Bone marrow (tissue), 2 donors: ENCODE data around the gene PRSS22.
A peak's percentile ranks its signal among the peaks of the same experiment; 100 is the strongest.

Source experiments
- DNase-seq, 2 donors: peaks; one replicate each; lab custom pipeline; 2025; lab: John Stamatoyannopoulos, UW

PRSS22 gene

DNA sequence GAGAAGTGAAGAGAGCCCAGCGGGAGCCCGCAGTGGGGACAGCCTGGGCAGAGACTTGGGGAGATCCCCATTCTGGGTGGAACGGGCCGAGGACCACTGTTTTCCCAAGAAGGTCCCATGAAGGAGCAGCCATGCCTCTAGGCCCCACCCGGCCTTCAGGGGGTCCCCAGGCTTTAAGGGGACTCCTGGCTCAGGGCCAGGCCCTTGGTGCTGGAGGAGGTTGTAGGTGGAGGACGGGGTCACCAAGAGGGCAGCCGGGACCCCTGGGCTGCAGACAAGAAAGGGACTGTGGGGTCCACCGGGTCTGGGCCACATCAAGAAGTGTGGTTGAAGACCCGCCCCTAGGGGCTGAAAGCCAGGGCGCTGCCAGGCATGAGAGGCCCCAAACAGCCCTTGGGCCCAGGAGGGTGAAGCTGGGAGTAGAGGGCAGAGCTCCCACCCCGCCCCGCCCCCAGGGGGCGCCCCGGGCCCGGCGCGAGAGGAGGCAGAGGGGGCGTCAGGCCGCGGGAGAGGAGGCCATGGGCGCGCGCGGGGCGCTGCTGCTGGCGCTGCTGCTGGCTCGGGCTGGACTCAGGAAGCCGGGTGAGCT, 41.1 kb downstream of the PRSS22 start, which contains the start of gene PRSS21:
Gene PRSS21, plus strand, starts transcription at position 487 of the 589 bp plus-strand sequence. Its CDS starts 32 bp downstream, at position 519.
- peak in 1 of 2 donors; percentile 13 for DNase-seq

DNA sequence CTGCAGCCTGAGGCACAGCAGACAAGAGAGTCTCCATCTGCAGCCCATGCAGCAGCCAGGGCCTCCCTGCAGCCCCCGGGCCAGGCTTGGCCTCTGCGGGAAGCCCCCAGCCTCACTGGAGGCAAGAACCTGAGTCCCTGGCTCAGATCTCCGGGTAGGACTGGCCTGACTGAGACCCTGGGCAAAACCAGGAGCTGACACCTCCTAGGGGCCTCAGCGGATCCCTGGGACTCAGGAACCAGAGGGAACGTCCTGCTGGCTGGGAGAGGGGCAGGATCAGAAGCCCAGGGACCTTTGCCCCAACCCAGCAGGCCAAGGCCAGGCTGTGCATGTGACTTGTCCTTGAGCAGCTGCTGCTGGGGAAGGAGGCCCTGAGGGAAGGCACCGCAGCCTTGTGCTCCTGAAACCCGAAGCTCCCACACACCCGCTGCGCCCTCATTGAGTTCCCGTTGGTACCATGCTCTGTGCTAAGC, 42.6 kb downstream of the PRSS22 start:
- no peak for DNase-seq

DNA sequence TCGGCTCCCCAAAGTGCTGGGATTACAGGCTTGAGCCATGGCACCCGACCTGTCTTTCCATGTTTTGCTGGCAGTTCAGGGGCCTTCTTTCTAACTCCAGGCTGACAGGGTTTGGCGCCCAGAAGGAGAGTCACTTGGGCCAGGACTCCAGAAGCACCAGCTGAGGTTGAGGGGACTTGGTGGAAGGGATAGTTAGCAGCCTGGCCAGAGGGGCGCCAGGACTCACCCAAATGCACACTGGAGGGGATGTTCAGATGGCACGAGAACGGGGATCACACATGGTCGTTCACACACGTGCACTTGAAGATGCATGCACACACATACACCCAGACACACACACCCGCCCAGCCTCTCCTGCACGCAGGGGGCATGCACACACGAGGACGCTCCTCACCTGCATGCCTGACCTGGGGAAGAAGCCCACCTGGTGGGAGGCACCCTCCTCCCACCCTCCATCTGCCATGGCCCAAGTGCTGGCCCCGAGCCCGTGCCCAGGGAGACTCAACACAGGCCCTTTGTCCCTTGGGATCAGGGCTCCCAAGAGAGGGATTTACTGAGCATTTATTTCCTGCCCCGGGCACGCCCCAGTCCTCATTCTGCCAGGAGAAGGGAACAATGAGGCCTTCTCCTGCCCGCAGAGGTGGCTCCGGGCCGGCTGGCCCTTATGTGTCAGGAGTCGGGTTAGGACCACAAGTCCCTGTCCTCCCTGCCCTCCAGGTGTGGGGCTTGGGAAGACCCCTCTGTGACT, 43.2 kb downstream of the PRSS22 start:
- no peak for DNase-seq

DNA sequence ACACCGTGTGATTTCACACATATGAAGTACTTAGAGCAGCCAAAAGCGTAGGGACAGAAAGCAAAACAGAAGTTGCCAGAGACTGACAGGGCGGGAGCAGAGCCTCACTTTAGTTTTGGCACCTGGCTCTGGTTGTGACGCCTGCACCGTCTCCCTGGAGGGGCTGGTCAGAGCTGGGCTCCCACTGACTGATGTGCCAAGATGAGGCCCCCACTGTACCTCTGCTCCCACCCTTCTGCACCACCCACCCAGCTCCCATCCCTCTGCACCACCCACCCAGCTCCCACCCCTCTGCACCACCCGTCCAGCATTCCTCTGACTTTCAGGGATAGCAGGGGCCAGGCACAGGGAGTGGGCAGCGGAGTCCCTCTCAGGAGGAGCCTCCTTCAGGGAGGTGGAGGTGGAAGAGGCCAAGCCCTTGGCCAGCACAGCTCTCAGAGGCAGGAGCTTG, 44.2 kb downstream of the PRSS22 start:
- no peak for DNase-seq

DNA sequence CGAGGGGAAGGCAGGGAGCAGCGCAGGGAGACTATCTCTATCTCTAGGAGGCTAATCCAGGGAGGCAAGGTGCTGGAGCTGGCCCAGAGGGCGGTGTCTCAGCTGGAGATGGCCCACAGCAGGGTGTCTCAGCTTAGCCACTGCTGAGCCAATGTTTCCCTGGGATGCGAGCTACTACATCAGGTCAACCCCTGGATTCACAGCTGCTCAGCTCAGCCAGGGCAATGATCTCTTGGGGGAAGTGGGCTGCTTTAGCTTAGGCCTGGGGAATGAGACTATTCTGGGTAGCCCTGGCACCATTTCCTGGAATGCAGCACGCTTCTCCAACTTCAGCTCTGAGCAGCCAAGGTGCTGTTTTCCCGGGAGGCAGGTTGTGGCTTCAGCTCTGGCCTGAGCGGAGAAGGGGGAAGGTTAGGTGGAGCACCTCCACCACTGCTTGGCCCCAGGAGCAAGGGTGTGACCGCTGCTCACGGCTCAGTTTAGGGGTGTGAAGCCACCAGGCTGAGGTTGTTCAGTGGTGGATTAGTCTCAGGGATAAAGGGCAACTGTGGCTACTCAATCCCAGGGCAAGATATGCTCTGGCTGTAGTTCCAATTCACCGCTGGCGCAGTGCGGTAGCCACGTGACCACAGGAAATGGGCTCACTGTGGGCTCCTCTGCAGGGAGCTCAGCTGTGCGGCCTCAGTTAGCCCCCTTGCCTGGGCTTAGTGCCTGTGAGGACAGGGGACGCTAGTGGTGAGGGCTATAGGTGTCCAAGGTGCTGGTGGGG, 46.1 kb downstream of the PRSS22 start:
- DNase-seq, result no peak

DNA sequence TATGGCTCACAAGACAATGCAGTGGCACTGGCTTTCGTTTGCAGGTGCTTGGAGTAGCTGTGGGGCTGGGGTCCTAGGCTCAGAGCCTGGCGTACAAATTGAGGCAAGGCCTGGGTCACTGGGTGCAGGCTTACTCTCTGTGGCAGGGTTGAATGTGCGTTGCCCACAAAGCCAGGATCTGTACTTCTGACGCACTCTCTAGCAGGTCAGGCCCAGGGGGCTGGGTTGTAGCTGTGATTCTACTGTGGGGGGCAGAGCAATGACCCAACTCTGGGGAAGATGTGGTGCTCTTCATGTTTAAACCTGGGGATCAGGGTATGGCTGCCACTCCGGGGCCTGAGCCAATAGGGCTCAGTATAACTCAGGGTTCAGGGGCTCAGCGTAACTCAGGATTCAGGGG, 47.3 kb downstream of the PRSS22 start:
- no peak for DNase-seq

DNA sequence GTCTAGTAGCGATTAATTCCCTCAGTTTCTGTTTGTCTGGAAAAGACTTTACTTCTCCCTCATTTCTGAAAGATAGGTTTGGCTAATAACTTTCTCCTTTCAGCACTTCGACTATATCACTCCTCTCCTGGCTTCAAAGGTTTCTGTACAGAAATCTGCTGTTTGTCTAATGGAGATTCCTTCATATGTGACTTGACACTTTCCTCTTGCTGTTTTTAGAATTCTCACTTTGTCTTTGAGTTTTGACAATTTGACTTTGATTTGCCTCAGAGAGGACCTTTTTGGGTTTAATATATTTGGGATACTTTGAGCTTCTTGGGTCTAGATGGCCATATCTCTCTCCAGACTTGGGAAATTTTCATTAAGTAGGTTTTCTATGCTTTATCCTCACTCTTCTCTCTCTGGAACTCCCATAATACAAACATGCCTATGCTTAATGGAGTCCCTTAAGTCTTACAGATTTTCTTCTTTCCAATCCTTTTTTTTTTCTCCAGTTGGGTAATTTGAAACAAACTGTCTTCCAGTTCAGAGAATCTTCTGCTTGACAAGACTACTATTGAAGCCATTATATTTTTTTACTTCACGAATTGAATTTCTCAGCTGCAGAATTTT, 48.7 kb downstream of the PRSS22 start:
- DNase-seq, result no peak

DNA sequence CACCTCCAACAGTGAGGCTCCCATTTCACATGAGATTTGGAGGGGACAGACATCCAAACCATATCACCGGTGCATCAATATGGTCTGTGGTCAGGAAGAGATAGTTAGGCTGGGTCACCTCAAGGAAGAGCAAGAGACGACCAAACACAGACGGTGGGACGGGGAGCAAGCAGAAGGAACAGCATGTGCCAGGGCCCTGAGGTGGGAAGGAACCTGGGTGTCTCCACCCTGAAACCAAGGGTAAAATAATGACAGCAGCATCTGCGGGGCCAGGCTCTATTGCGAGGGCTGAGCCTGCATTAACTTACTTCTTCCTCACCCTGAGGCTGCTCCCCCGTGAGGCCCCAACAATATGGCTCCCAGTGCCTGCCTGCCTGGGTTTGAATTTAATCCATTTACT, 49.8 kb downstream of the PRSS22 start:
- DNase-seq, result no peak

DNA sequence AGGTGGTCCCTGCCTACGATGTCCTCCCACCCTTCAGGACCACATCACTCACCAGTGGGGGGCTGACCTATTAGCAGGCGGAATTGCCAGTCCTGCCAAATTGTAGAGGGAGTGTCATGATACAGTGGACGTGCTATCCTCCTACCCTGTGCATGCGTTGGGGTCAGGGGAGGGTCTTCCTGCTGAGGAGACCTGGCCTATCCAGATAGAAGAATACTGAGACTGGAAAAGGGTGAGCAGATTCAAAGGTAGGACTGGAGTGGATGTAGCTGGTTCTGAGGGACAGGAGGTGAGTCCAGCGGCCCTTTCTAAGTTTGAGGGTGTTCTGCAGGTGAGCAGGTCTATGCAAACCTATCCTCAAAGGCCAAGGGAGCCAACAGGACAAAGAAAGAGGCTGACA, 51.7 kb downstream of the PRSS22 start:
- no peak for DNase-seq

DNA sequence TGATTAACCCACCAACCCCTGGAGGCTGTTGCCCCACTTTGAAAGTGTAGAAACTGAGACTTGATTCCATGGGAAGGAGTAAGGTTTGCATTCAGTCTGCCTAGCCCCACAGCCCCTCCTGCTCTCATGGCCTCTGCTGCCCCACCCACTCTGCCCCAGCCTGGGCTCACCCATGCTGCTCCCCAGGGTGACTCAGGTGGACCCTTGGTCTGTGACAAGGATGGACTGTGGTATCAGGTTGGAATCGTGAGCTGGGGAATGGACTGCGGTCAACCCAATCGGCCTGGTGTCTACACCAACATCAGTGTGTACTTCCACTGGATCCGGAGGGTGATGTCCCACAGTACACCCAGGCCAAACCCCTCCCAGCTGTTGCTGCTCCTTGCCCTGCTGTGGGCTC, 53.2 kb downstream of the PRSS22 start:
- DNase-seq, result no peak

DNA sequence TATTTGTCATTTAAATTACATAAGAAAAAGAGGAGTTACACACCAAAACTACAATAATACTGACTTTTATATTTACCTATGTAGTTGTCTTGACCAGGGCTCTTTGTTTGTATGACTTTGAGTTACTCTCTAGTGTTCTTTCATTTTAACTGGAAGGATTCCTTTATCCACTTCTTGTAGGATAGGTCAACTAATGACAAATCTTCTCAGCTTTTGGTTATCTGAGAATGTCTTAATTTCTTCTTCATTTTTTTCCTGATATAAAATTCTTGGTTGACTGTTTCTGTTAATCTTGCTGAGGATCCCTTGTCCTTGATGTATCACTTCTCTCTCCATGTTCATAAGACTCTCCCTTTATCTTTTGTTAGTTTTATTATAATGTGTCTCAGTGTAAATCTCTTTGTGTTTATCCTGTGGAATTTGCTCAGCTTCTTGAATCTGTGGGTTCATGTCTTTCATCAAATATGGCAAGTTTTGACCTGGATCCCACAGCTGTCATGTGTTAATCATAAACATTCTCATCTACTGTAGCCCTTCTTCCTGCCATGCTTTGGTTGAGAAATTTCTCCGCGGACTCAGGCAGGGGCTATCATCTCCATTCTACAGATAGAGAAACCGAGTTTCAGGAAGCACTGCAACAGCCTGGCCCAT, 54.3 kb downstream of the PRSS22 start:
- DNase-seq, result no peak
